Activated B cell treated with CpG ODN at 0.5 μM for 24 hours (primary cell): ENCODE results near the gene PHETA2. TPM values are rescaled to one million over a fixed set of nuclear protein-coding genes. Genes with fewer than 3 reads are reported as not detected.

Experiments used
- ATAC-seq: fragments of 200-7000 bp; cut with Tn5 transposase; one replicate; pipeline ENCODE4 v1.10.0; 2021; ENCODE audit warnings: low read depth, mild to moderate bottlenecking, moderate library complexity
- CTCF ChIA-PET: fragments of 350-600 bp; sonication (Branson Sonifier 250); formaldehyde crosslinking; loops from one replicate; lab custom pipeline; 2021; ENCODE audit warnings: antibody characterized with exemption; lab: Charles Lee
- POLR2A ChIA-PET: fragments of 350-600 bp; sonication (Branson Sonifier 250); formaldehyde crosslinking; loops from one replicate; lab custom pipeline; 2021; ENCODE audit warnings: antibody characterized with exemption; lab: Charles Lee
- DNase-seq: peaks from one replicate; pipeline ENCODE4 v3.0.0; 2022
- H3K27ac Mint-ChIP-seq: one replicate; pipeline ENCODE4 v1.8.0; 2020; ENCODE audit warnings: mixed read lengths
- H3K27me3 Mint-ChIP-seq: one replicate; pipeline ENCODE4 v1.8.0; 2021; ENCODE audit warnings: mixed read lengths
- H3K36me3 Mint-ChIP-seq: one replicate; pipeline ENCODE4 v1.8.0; 2021; ENCODE audit warnings: low read depth, mixed read lengths
- H3K4me1 Mint-ChIP-seq: one replicate; pipeline ENCODE4 v1.8.0; 2021; ENCODE audit warnings: mixed read lengths
- H3K4me3 Mint-ChIP-seq: one replicate; pipeline ENCODE4 v1.8.0; 2020; ENCODE audit warnings: mild to moderate bottlenecking, mixed read lengths
- H3K9me3 Mint-ChIP-seq: one replicate; pipeline ENCODE4 v1.8.0; 2020; ENCODE audit warnings: mixed read lengths
- intact Hi-C: fragments of 100-400 bp; cut with micrococcal nuclease; formaldehyde crosslinking; loops from one replicate; pipeline ENCODE4 v1.15.1; 2024
- total RNA-seq: library from RNA; stranded (reverse); gene quantifications from 2 replicates; pipeline ENCODE4 v1.2.3, GENCODE V29; 2022
- TF ChIP-seq, protein P1 (sequence below): fragments of 200-600 bp; IDR thresholded peaks from one replicate; pipeline ENCODE4 v1.8.0; 2022; ENCODE audit warnings: antibody characterized with exemption, mild to moderate bottlenecking

PHETA2 gene
- total RNA-seq, 1 donor from 2014 or later = 2.7 TPM

- TF ChIP-seq, protein P1, sequence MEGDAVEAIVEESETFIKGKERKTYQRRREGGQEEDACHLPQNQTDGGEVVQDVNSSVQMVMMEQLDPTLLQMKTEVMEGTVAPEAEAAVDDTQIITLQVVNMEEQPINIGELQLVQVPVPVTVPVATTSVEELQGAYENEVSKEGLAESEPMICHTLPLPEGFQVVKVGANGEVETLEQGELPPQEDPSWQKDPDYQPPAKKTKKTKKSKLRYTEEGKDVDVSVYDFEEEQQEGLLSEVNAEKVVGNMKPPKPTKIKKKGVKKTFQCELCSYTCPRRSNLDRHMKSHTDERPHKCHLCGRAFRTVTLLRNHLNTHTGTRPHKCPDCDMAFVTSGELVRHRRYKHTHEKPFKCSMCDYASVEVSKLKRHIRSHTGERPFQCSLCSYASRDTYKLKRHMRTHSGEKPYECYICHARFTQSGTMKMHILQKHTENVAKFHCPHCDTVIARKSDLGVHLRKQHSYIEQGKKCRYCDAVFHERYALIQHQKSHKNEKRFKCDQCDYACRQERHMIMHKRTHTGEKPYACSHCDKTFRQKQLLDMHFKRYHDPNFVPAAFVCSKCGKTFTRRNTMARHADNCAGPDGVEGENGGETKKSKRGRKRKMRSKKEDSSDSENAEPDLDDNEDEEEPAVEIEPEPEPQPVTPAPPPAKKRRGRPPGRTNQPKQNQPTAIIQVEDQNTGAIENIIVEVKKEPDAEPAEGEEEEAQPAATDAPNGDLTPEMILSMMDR = no peak
- Mint-ChIP-seq H3K27me3 (no peaks in the 10 kb centered on the region), H3K9me3 (no peaks in the 10 kb centered on the region), H3K36me3 (peaks cover 60% of the 10 kb centered on the region), H3K27ac (no peak overlapping the region), H3K4me1 (peaks cover 9% of the 10 kb centered on the region), H3K4me3 (no peak overlapping the region)
- ATAC-seq (no peak), DNase-seq (no peak)
- intact Hi-C loops = no loop called here
- ChIA-PET POLR2A (interaction anchor here (2.3 kb wide), 1 partner anchor 66 kb away, joined by 7 read pairs; the partner anchor contains the start of gene WBP2NL), CTCF (no interaction called here)
Measured at GRCh38 chr22:42065438-42066125, 8.5 kb upstream of the PHETA2 start.

DNA sequence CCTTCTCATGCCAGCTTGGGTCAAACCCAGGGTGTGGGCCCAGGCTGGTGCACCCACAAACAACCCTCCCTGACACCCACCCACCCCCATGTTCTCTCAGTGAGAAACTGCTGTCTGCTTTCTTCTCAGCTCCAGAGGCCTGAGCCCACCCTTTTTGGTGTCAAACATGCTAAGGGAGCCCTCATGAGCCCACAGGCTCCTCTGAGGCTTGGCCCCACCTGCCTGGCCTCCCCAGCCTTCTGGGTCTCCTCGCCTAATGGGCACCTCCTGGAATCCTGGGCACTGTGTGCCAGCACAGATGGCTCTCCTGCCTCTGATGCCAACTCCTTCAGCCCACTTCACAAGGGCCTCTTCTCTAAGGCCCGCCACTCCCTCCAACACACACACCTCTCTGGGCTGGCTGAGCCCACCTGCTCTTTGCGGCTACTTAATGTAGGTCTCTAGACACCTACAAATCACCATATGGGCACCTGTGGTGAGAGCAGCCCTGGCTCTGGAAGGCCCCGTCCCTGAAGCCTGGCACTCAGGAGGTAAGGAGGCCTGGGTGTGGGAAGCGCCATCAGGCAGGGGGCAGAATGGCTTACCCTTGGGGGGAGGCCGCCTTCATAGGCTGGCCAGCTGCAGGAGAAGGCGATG lies 7.8 kb upstream of the PHETA2 start:
- ChIA-PET POLR2A (interaction anchor here (2.3 kb wide), 1 partner anchor 67 kb away, joined by 7 read pairs; the partner anchor contains the start of gene WBP2NL), CTCF (no interaction called here)
- intact Hi-C loops = no loop called here
- TF ChIP-seq, protein P1 = no peak
- Mint-ChIP-seq H3K4me1 (peaks cover 15% of the 10 kb centered on the region), H3K27ac (no peak overlapping the region), H3K4me3 (no peak overlapping the region), H3K27me3 (no peaks in the 10 kb centered on the region), H3K36me3 (peaks cover 55% of the 10 kb centered on the region), H3K9me3 (no peaks in the 10 kb centered on the region)
- DNase-seq (no peak), ATAC-seq (no peak)

- ChIA-PET CTCF (no interaction called here), POLR2A (no interaction called here)
- H3K4me3 Mint-ChIP-seq = no peak overlapping the region
- H3K4me1 Mint-ChIP-seq = peaks cover 22% of the 10 kb centered on the region
- no peak overlapping the region for H3K27ac Mint-ChIP-seq
- intact Hi-C loops = no loop called here
- ATAC-seq = no peak
- TF ChIP-seq, protein P1 = no peak
- peaks cover 51% of the 10 kb centered on the region for H3K36me3 Mint-ChIP-seq
- H3K9me3 Mint-ChIP-seq = no peaks in the 10 kb centered on the region
- DNase-seq = no peak
- no peaks in the 10 kb centered on the region for H3K27me3 Mint-ChIP-seq
Measured at GRCh38 chr22:42066937-42067336, 7.1 kb upstream of the PHETA2 start.

DNA sequence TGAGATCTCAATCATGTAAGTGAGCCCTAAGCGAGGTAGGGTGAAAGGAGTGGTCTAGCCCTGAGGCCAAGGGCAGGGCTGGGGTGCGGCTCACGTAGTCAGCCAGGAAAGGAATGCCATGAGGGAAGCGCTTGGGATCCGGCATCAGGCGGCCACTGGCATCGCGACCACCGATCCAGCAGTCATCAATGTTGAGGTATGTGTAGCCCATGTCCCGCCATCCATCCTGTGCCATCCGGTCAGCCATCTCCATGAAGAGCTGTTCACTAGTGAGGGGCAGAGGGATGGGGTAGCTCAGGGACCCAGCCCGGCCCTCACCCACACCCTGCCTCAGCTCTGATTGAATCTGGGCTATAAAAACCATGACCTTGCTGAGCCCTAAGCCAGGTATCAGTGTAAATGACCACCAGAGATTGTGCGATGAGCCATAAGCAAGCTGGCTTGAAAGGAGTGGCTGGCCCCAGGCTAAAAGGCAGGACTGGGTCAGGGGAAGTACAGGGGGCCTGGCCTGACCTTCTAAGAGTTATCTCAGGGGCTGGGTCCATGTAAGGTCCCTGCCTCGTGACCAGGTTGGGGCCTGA lies 6.3 kb upstream of the PHETA2 start:
- CTCF ChIA-PET = no interaction called here
- no peaks in the 10 kb centered on the region for H3K9me3 Mint-ChIP-seq

More for the DNA sequence above, 6.3 kb upstream of the PHETA2 start:
- TF ChIP-seq, protein P1 = no peak
- peaks cover 22% of the 10 kb centered on the region for H3K4me1 Mint-ChIP-seq
- POLR2A ChIA-PET = interaction anchor here (0.6 kb wide), 1 partner anchor 415 kb away, joined by 5 read pairs; no protein-coding TSS in a partner anchor
- peaks cover 42% of the 10 kb centered on the region for H3K36me3 Mint-ChIP-seq
- H3K27me3 Mint-ChIP-seq = no peaks in the 10 kb centered on the region
- no peak overlapping the region for H3K4me3 Mint-ChIP-seq
- no peak for DNase-seq
- no peak for ATAC-seq
- H3K27ac Mint-ChIP-seq = no peak overlapping the region
- intact Hi-C loops = no loop called here
